GM12865 (cell line): Measurements from ENCODE around the gene SLC16A7.

ENCODE experiments used
- DNase-seq: peaks from one replicate; pipeline ENCODE4 v3.0.0; 2010; ENCODE audit warnings: low read depth
- H3K4me3 ChIP-seq: 2 replicates; pipeline ENCODE4 v1.5.1; 2011; ENCODE audit warnings: mild to moderate bottlenecking, low read depth, low read length, control low read depth
- CTCF ChIP-seq: IDR thresholded peaks from 2 replicates; pipeline ENCODE4 v1.5.1; 2011; ENCODE audit warnings: low read length, control low read depth, low read depth, inconsistent platforms; ENCODE audit not compliant: insufficient read depth; ENCODE audit errors: missing control alignments

SLC16A7 gene

DNA sequence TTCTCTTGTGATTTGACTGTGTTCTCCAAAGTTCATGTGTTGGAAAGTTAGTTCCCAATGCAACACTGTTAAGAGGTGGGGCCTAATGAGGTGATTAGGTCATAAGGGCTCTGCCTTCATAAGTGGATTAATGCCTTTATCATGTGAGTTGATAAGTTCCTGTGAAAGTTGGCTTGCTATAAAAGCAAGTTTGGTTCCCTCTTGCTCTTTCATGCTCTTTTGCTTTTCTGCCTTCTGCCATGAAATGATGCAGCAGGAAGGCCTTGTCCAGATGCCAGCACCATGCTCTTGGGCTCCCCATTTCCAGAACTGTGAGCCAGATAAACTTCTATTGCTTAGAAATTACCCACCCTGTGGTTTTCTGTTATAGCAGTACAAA, 41.9 kb downstream of the SLC16A7 start:
- no peak overlapping the region for H3K4me3 ChIP-seq
- no peak for DNase-seq
- TF ChIP-seq CTCF, result no peak

DNA sequence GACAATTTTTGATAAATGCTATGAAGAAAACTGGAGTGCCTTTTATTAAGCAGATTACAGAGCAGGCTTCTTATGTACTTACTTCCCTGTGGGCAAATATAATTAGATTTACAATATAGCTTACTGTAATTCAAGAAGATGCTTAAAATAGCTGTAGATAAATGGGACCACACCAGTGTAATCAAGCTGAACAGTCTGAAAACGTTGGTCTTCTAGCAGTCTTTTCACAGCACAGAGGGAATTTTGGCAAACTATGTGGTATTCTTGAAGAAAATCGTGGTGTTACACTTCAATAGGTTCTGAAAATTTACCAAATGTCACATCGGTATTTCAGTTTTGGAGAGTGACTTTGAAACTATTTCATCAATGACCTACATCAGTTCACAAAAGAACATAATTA, 47.7 kb downstream of the SLC16A7 start:
- DNase-seq, result no peak
- TF ChIP-seq CTCF, result no peak
- H3K4me3 ChIP-seq, result no peak overlapping the region

DNA sequence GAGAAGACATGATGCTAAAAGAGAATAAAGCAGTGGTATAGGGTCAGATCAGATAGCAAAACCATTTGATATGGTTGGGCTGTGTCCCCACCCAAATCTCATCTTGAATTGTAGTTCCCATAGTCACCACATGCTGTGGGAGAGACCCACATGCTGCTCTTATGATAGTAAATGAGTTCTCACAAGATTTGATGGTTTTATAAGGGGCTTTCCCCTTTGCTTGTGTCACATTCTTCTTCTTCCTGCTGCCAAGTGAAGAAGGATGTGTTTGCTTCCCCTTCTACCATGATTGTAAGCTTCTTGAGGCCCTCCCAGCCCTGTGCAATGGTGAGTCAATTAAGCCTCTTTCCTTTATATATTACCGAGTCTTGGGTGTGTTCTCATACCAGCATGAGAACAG, 49.4 kb downstream of the SLC16A7 start:
- DNase-seq, result no peak
- H3K4me3 ChIP-seq, result no peak overlapping the region
- no peak for TF ChIP-seq CTCF

DNA sequence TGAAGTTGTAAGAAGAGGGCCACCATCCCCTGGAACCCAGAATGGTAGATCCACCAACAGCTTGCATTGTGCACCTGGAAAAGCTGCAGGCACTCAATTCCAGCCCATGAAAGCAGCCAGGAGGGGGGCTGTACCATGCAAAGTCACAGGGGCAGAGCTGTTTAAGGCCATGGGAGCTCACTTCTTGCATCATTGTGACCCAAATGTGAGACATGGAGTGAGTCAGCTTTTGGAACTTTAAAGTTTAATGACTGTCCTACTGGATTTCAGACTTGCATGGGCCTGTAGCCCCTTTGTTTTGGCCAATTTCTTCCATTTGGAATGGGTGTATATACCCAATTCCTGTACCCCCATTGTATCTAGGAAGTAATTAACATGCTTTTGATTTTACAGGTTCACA, 50.8 kb downstream of the SLC16A7 start:
- no peak for TF ChIP-seq CTCF
- no peak for DNase-seq
- H3K4me3 ChIP-seq, result no peak overlapping the region

- no peak for DNase-seq
- TF ChIP-seq CTCF, result no peak
- H3K4me3 ChIP-seq, result no peak overlapping the region
Measured at GRCh38 chr12:59649203-59649602, 53.4 kb downstream of the SLC16A7 start.

DNA sequence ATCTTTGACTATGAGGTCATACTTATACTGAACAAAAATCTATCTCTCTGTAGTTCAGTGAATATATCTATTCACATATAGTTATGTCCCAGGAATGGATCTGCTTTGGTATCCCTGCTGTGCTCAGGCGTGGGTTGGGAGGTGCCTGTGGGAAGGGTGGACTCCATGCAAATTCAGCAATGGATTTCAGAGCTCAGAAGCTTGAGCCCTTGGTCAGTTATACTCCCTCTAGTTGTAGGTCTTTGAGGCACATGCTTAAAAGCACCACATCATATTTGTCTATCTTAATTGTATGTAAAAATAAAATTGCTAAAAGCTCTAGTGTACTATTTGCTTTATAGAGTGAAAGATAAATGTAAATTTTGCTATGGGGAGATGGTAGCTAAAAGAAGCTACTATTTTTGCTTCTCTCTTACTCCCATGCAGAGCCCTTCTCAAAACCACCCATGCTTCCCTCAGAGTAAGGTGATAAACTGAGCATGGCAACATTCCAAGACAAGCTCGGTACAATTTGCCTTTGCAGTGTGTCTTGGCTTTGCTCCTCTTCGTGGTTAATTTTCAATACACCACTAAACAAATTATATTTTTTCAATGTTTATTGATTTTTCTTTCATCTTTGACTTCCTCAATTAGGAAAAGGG, 54.9 kb downstream of the SLC16A7 start:
- DNase-seq, result no peak
- H3K4me3 ChIP-seq, result no peak overlapping the region
- TF ChIP-seq CTCF, result no peak

- DNase-seq, result no peak
- no peak for TF ChIP-seq CTCF
- no peak overlapping the region for H3K4me3 ChIP-seq
Measured at GRCh38 chr12:59651229-59651920, 55.5 kb downstream of the SLC16A7 start.
